Posterior vena cava (tissue), 2 donors: ENCODE measurements around the gene PRDM16. TPM values are rescaled to one million over a fixed set of nuclear protein-coding genes. Genes with fewer than 3 reads are reported as not detected.
"Not testable (repeated sequence)": the region's sequence is repeated elsewhere in the genome, so short reads cannot be mapped to it uniquely, and the experiment has no call there.

Experiments used
- DNase-seq: peaks from one replicate; pipeline ENCODE4 v3.0.0-alpha.2; 2020; ENCODE audit warnings: low spot score
- intact Hi-C, 2 donors: fragments of 100-400 bp; cut with DNase I; formaldehyde crosslinking; loops; one replicate each; pipeline versions ENCODE4 v1.14.1 to v1.14.2; 2022 to 2023
- total RNA-seq, 2 donors: library from RNA; stranded (reverse); fragmentation: NEBNext Ultra II Directional; extraction: Animal tissue kit (Norgen Biotek cat#: 25700); gene quantifications; one replicate each; pipeline ENCODE4 v1.2.1, GENCODE V29; 2021
- donor health status: DM: yes; HTN: yes; CAD: no.
- donor health status: DM: yes; HTN: yes; CAD: no.

Gene PRDM16
- total RNA-seq, 2 donors from 2014 or later, result 15.8 to 21.1 TPM

DNA sequence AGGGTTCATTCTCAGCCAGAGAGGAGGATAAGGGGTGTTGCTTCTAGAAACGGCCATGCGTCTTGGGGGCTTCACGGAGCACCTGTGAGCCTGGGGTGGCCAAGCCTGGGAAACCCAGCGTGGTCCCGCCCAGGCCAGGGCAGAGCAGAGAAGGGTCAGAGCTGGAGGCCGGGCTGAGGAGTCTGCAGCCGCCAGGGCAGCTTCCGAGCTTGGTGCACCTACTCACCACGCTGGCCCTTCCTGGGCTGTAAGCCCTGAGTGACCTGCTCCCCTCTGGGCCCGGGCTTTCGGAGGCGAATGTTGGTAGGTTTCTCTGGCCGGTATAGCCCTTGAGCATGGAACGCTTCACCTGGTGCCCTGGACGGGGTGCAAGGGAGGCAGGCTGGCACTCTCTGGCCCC is 215.7 kb downstream of the PRDM16 start:
- intact Hi-C loops, result loop anchor here (2.0 to 10.0 kb wide), 3 partner anchors 120 to 272 kb away; no protein-coding TSS in a partner anchor
- no peak for DNase-seq

DNA sequence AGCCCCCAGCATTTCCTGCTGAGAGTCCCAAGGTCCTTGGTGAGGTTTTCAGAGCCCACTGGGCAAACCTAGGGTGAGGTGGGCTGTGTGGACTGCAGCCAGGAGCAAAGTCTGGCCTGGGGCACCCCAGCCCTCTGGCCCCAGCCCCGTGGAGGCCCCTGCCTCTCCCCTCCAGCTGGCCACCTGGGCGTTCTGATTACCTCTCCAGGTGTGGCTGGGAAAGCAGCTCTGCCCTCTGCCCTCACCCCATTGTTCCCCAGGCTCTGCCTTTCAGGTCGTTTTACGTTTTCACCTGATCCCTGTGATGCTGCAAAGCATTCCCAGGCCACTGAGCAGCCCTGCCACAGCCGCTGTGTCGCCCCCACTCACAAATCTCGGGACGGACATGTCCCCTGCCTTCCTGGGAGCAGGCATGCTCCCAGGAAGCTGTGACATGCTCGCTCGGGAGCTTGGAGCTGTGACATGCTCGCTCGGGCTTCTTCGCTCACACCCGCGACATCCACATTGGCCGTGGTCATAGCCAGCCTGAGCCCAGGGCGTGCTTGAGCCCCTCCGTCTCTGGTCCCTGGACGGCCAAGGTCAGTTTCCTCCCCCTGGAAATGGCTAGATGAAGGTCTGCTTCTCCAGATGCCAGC is 216.2 kb downstream of the PRDM16 start:
- intact Hi-C loops, result loop anchor here in 1 of 2 donors (2.0 to 10.0 kb wide), 2 partner anchors 120 to 272 kb away; no protein-coding TSS in a partner anchor
- no peak for DNase-seq

DNA sequence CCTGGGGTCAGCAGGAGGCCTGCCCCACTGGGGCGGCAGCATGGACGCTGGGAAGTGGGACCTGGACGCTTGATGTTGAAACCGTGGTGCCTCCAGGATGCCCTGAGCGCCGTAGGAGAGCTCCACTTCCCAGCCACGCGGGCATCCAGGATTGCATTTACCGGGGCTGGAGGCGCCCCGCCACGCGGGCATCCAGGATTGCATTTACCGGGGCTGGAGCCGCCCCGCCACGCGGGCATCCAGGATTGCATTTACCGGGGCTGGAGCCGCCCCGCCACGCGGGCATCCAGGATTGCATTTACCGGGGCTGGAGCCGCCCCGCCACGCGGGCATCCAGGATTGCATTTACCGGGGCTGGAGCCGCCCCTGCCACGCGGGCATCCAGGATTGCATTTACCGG is 218.1 kb downstream of the PRDM16 start:
- intact Hi-C loops, result loop anchor here in 1 of 2 donors (10.0 kb wide), 1 partner anchor 118 kb away; no protein-coding TSS in a partner anchor

DNA sequence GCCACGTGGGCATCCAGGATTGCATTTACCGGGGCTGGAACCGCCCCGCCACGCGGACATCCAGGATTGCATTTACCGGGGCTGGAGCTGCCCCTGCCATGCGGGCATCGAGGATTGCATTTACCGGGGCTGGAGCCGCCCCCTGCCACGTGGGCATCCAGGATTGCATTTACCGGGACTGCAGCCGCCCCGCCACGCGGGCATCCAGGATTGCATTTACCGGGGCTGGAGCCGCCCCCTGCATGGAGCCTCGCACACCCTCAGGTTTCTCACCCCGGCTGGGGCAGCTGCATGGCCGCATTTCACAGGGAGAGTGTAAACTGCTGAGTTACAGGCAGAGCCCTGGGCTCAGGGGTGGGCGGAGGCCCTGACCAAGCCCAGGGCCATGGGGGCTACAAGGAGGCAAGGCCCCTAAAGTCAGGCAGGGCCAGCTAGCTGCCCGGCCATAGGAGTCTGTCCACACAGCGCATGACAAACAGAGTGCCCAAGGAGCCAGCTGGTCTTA is 218.7 kb downstream of the PRDM16 start:
- intact Hi-C loops, result loop anchor here in 1 of 2 donors (10.0 kb wide), 1 partner anchor 117 kb away; no protein-coding TSS in a partner anchor
- DNase-seq, result no peak

More for the DNA sequence above, 218.1 kb downstream of the PRDM16 start:
- DNase-seq, result not testable (repeated sequence)

DNA sequence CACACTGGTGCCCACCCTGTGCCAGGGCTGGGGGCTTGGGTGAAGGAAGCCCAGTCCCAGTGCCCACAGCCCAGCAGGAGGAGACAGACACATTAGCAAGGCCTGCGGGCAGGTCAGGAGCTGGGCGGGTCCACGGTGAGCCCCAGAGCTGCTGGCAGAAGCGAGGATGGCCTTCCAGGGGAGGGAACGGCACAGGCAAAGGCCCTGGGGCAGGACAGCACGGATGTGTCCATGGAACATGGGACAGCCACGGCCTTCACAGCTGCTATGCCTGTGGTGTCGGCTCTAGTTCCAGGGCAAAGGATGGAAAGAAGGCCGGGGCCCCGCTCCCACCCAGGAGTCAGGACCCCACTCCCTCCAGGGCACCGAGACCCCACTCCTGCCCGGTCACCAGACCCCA is 220.5 kb downstream of the PRDM16 start:
- intact Hi-C loops, result loop anchor here in 1 of 2 donors (10.0 kb wide), 1 partner anchor 115 kb away; no protein-coding TSS in a partner anchor
- no peak for DNase-seq

DNA sequence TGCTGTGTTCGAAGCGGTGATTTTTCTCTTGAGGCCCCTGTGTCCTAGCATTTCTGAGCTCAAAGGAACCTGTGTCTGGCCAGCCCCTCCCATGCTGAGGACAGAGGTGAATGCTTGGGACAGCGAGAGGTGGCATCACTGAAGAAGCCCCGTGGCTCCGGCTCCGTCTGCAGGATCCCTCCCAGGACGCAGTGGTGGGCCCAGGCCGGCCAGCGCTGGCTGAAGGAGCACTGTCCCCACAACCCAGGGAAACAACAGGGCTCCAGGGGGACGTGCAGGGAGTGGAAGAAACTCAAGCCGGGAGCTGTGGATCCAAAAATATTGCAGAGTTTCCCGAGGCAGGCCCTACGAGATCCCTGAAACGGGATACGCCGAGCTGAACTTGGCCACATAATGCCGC is 221.4 kb downstream of the PRDM16 start:
- no peak for DNase-seq
- intact Hi-C loops, result loop anchor here in 1 of 2 donors (10.0 kb wide), 1 partner anchor 396 kb away; no protein-coding TSS in a partner anchor

DNA sequence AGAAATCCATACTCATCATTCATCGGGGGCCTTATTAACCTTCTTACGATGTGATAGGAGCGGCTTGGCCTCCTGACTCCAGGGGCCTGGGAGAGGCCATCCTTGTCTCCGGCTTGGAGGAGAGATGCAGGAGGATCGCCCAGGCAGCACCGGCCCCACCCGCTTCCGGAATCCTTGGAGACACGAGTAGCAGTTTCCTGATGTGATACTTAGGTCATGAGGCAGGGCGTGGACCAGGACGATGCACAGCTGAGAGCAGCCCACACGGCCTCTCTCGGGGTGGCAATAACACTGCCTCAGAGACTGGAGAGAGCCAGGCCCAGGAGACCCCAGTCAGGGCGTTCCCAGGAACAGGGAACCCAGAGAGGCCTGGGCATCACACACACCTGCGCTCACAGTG is 221.9 kb downstream of the PRDM16 start:
- no peak for DNase-seq
- intact Hi-C loops, result loop anchor here in 1 of 2 donors (10.0 kb wide), 1 partner anchor 396 kb away; no protein-coding TSS in a partner anchor

DNA sequence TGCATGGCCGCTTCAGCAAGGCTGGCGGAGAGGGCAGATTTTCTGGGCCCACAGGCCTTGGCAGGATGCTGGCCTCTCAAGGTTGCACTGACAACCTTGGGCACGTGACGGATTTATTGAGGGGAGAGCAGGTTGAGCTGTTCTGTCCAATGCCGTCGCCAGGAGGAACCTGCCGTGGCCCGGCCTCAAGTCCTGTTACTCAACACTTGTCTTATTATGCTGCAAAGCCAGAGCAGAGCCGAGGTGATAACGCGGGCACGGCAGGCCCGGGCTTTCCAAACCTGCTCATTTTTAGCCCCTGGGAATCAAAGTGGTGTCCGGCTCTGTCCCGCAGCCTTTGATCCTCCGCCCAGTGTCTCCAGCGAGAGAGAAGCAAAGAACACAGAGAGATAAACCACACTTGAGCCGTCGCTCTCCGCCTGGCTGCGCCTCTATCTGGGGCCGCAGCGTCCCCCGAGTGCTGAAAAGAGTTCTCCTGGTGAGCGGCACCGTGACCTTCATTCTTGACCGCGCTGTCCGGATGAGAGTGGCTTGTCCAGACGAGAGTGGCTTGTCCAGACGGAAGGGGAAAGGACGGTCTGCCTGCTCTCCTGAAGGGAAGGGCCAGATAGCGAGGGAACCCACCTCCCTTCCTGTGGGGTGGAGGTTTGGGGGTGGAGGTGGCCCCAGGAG is 223.2 kb downstream of the PRDM16 start:
- intact Hi-C loops, result loop anchor here in 1 of 2 donors (10.0 kb wide), 1 partner anchor 397 kb away; no protein-coding TSS in a partner anchor
- no peak for DNase-seq

DNA sequence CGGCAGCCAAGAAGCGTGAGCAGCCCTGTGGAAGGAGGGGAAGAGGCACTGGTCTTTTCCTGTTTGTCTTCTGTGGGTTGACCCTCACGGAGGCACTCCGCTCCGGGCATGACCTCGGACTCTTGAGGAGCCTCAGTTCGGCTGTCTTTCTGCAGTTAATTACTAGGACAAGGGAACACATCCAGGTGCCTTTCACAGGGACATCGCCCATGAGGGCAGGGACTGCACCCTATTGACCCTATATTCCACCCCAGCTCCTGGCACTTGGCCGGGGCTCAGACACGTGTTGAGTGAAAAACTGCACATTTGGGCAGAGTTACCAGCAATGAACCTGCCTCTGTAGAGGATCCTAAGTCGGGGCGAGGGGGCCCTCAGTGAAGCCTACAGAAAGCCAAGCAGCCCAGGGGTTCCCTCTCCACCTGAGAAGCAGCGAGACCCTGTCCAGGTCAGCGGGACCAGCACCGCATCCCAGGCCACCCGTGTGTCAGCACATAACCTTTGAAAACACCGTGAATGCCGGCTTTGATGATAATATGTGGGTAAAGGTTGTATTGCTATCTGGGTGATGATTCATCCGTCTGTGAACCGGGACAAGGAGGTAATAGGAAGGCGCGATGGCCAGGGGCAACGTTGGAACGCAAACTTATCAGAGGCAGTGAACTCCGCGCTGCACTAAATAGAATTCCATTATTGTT is 224.0 kb downstream of the PRDM16 start:
- intact Hi-C loops, result loop anchor here in 1 of 2 donors (10.0 kb wide), 1 partner anchor 398 kb away; no protein-coding TSS in a partner anchor

DNA sequence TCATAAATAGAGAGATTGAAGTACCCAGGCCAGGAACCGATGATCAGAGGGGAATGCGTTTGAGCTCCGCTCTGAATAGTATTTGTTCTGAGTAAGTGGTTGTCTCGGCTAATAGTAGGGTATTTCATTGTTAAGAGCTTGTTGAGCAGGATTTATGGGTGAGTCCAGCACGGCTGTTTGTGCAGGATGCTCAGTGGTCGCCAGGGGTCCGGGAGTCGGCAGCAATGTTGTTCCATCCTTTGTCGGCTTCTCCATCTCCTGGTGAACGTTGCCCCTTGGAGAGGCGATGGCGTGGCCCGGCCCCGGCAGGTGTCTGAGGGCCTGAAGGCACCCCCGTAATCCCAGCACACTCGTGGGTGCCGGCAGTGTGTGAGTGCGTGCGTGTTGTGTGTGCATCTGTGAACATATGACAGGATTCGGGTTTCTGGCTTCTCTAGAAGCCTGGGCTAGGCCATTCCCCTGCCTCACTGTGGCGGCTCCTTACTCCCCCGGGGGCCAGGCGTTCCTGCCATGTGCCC is 224.6 kb downstream of the PRDM16 start:
- intact Hi-C loops, result loop anchor here in 1 of 2 donors (10.0 kb wide), 1 partner anchor 399 kb away; no protein-coding TSS in a partner anchor

More for the DNA sequence above, 224.0 kb downstream of the PRDM16 start:
- DNase-seq, result no peak

DNA sequence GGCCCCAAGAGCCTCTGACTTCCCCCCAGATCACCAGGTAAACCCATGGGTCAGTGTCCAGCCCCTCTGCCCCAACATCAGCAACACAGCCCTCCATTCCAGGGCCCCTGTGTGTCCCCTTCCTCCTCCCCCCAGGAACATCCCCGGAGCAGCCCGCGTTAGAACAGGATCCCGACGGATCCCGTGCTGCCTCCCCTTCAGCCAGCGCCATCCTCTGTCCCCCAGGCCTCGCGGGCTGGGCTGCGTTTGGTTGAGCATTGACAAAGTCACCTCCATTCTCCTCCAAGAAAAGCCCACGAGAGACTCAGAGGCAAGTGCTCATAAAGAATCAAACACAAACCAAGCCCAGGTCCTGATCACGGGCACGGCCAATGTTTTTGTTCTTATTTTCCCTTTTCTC is 225.4 kb downstream of the PRDM16 start:
- intact Hi-C loops, result loop anchor here in 1 of 2 donors (10.0 kb wide), 1 partner anchor 400 kb away; no protein-coding TSS in a partner anchor
- no peak for DNase-seq

More for the DNA sequence above, 224.6 kb downstream of the PRDM16 start:
- DNase-seq, result no peak

DNA sequence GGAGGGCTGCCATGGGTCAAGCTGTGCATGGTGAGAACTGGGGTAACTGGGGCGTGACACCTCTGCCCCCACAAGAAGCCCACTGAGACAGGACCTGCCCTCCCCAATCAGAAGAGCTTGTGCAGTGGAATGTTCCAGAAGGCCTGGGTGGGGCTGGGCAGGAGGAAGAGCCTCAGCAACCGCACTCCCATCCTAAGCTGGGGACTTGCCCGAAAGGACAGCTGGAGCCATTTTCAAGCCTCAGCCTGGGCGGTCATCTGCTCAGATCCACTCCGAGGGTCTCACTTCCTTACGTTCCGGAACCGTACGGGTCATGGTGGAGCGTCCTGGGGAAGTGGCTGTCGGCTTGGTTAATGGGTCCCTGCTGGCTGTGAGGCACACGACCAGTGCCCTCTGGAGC is 226.8 kb downstream of the PRDM16 start:
- DNase-seq, result no peak
- intact Hi-C loops, result loop anchor here in 1 of 2 donors (10.0 kb wide), 1 partner anchor 401 kb away; no protein-coding TSS in a partner anchor

DNA sequence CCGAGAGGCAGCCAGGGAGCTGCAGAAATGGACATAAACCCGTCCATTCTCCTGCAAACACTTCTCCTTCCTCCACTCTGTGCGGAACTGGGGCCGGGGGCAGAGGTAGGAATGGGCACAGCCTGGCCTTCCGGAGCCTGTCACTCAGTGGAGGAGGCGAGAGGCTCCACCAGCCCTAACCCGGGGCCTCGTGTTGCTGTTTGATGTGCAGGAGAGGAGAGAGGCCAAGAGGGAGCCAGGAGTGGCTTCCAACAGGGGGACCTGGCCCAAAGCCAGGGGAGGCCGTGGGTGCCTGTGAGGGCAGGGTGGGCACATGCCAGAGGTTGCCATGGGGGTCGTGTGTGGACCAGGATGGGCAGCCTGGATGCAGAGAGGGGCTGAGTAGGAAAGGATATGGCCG is 227.3 kb downstream of the PRDM16 start:
- intact Hi-C loops, result loop anchor here in 1 of 2 donors (10.0 kb wide), 1 partner anchor 402 kb away; no protein-coding TSS in a partner anchor
- DNase-seq, result no peak

DNA sequence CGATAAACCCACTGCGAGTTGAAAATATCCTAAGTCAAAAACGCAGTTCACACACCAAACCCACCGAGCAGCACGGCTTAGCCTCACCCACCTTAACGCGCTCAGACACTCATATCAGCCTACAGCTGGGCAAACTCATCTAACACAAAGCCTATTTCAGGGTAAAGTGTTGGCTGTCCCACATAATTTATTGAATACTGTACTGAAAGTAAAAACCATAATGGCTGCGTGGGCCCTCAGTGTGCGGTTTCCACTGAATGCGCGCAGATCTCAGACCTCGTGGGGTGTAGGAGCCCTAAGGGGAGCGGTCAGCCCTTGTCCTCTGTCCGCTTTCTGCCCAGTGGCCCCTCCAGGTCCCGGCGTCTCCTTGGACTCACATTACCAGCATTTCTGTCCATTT is 227.8 kb downstream of the PRDM16 start:
- intact Hi-C loops, result loop anchor here in 1 of 2 donors (10.0 kb wide), 1 partner anchor 402 kb away; no protein-coding TSS in a partner anchor

DNA sequence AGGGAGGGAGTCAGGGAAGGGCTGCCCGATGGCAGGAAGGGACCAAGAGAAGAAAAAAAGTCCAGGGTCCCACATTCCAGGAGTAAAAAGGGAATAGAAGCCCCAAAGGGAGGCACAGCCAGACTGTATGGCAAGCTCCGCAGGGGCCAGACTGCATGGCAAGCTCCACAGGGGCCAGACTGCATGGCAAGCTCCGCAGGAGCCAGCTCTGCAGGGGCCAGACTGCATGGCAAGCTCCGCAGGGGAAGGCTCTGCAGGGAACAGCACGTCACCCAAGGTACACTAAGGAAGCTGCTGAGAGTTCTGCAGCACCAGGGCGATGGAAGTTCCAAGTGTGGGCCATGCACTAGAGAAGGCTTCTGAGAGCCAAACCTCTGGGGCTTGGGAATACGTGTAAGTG is 228.8 kb downstream of the PRDM16 start:
- DNase-seq, result no peak
- intact Hi-C loops, result loop anchor here in 1 of 2 donors (10.0 kb wide), 1 partner anchor 403 kb away; no protein-coding TSS in a partner anchor

More for the DNA sequence above, 227.8 kb downstream of the PRDM16 start:
- DNase-seq, result no peak

DNA sequence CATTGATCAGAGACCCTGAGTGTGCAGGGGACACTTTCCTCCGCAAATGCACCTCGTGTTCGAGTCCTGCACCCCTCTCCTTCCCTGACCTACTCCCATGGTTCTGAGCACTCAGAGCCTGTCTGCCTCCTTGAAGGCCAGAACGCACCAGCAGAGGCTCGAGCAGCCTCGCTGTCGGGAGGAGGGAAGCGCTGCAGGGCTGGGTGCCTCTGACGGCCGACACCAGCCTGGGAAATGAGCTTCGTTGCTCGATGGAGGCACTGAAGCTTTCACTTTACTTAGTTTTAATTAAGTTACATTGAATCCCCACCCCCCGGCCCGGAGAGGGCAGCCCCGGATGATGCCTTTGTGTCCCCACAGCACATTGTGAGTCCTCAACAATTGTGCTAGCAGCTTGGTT is 229.2 kb downstream of the PRDM16 start:
- DNase-seq, result no peak
- intact Hi-C loops, result loop anchor here in 1 of 2 donors (10.0 kb wide), 1 partner anchor 403 kb away; no protein-coding TSS in a partner anchor

DNA sequence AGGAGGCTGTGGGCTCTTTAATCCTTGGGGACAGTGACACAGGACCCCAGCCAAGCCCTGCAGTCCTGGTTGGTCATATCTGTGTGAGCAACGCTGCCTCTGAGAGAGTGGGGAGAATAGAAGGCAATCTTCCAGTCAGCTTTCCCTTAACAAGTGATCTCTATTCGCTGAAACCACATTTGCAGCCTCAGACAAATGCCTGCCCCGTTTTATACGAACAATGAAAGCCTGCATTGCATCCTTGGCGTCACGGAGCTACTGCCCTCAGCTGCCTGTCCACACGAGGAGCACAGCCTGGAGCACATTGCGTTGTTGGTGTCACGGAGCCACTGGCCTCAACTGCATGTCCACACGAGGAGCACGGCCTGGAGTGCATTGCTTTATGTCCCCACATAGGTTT is 235.2 kb downstream of the PRDM16 start:
- DNase-seq, result no peak

DNA sequence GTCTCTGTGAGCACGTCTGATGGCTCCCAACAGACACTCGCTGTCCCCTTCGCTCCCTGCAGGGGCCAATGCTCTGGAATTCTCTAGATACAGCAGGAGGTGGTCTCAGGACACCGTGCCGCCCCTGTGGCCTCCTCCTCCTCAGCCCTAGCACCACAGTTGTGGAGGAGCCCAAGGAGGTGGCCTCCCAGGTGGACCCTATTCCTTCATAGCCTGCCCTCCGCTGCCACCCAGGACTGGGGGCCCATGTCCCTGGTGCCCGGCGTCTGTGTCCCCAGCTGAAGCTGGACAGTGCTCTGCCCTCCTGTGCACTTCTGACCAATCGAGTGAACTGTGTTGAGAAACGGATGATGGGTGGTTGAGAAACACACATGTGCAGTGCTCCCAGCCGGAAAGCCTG is 235.7 kb downstream of the PRDM16 start:
- DNase-seq, result no peak
- intact Hi-C loops, result no loop called here

More for the DNA sequence above, 235.2 kb downstream of the PRDM16 start:
- intact Hi-C loops, result no loop called here

DNA sequence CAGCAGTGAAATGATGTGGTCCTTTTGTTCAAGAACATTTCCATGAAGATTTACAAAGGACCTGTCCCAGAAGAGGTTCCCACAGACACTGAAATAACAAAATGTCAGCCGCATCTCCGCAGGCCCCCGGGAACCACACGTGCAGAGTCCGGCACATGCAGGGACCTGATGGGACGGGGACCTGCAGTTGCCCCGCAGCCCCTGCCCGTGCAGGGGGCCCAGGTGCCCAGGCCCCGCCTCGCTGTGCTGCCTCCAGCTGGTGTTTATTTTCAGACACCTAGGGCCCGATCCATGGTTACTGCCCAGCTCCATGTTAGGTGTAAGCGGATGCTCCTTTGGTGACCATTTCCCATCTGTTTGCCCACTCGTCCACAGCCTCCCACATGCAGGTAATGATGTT is 236.2 kb downstream of the PRDM16 start:
- DNase-seq, result no peak
- intact Hi-C loops, result no loop called here
